Neural cell (in vitro differentiated cells): ENCODE measurements around the gene PLIN3. TPM values are rescaled to one million over a fixed set of nuclear protein-coding genes. Genes with fewer than 3 reads are reported as not detected.
"Not testable (repeated sequence)": the region's sequence is repeated elsewhere in the genome, so short reads cannot be mapped to it uniquely, and the experiment has no call there.

Experiments
- H2AFZ ChIP-seq: fragments of 200-600, 300-800 bp; sonication (generic), shearing (Covaris generic); 2 replicates; pipeline ENCODE4 v1.6.0; 2014; ENCODE audit warnings: low read depth, mild to moderate bottlenecking, antibody characterized with exemption, low read length, moderate library complexity
- H3F3A ChIP-seq: fragments of 200-600 bp; shearing (Covaris generic); 2 replicates; pipeline ENCODE4 v1.6.1; 2016; ENCODE audit warnings: mild to moderate bottlenecking, moderate library complexity, mixed read lengths, antibody characterized with exemption, low read length; ENCODE audit not compliant: insufficient read depth, poor library complexity, severe bottlenecking
- H3K27ac ChIP-seq: fragments of 200-600, 300-800 bp; sonication (generic), shearing (Covaris generic); 2 replicates; pipeline ENCODE4 v1.5.1; 2014; ENCODE audit warnings: mild to moderate bottlenecking, low read length, moderate library complexity
- H3K27me3 ChIP-seq: fragments of 300-800, 200-600 bp; sonication (generic), shearing (Covaris generic); 2 replicates; pipeline ENCODE4 v1.6.0; 2014; ENCODE audit warnings: mild to moderate bottlenecking, low read depth, low read length, moderate library complexity; ENCODE audit not compliant: insufficient read depth
- H3K36me3 ChIP-seq: fragments of 300-800, 200-600 bp; sonication (generic), shearing (Covaris generic); 2 replicates; pipeline ENCODE4 v1.5.1; 2014; ENCODE audit warnings: mild to moderate bottlenecking, antibody characterized with exemption, low read length, moderate library complexity; ENCODE audit not compliant: insufficient read depth
- H3K4me2 ChIP-seq: fragments of 300-800, 200-600 bp; sonication (generic), shearing (Covaris generic); 2 replicates; pipeline ENCODE4 v1.6.0; 2014; ENCODE audit warnings: mild to moderate bottlenecking, low read length
- H3K4me3 ChIP-seq: fragments of 300-800, 200-600 bp; sonication (generic), shearing (Covaris generic); 2 replicates; pipeline ENCODE4 v1.5.1; 2014; ENCODE audit warnings: mild to moderate bottlenecking, low read length, moderate library complexity
- H3K79me2 ChIP-seq: fragments of 200-600 bp; shearing (Covaris generic); replicated peaks from 2 replicates; pipeline ENCODE4 v1.6.0; 2014; ENCODE audit warnings: mild to moderate bottlenecking, low read length, moderate library complexity; ENCODE audit not compliant: insufficient read depth
- H3K9ac ChIP-seq: fragments of 300-800, 200-600 bp; sonication (generic), shearing (Covaris generic); 2 replicates; pipeline ENCODE4 v1.6.1; 2016; ENCODE audit warnings: mild to moderate bottlenecking, low read length, mixed read lengths
- H3K9me2 ChIP-seq: fragments of 200-600 bp; shearing (Covaris generic); 2 replicates; pipeline ENCODE4 v1.6.1; 2016; ENCODE audit warnings: mild to moderate bottlenecking, low read length, mixed read lengths; ENCODE audit not compliant: insufficient read depth
- H3K9me3 ChIP-seq: fragments of 200-600, 300-800 bp; sonication (generic), shearing (Covaris generic); 2 replicates; pipeline ENCODE4 v1.6.1; 2016; ENCODE audit warnings: mild to moderate bottlenecking, mixed run types, low read length, moderate library complexity, mixed read lengths
- H4K20me1 ChIP-seq: fragments of 200-600 bp; shearing (Covaris generic); 2 replicates; pipeline ENCODE4 v1.6.1; 2016; ENCODE audit warnings: mild to moderate bottlenecking, mixed run types; ENCODE audit not compliant: insufficient read depth
- EP300 ChIP-seq: fragments of 450-650 bp; conservative IDR thresholded peaks from 2 replicates; pipeline ENCODE4 v1.6.1; 2014; ENCODE audit warnings: antibody characterized with exemption, mild to moderate bottlenecking, moderate library complexity; ENCODE audit not compliant: poor library complexity, severe bottlenecking
- EZH2 ChIP-seq: fragments of 200-600, 300-800 bp; shearing (Covaris generic), sonication (generic); IDR thresholded peaks from 2 replicates; pipeline ENCODE4 v1.6.1; 2014; ENCODE audit warnings: antibody characterized with exemption, low read length, borderline replicate concordance, mild to moderate bottlenecking; ENCODE audit not compliant: insufficient read depth, poor library complexity, severe bottlenecking
- MXI1 ChIP-seq: fragments of 450-650 bp; conservative IDR thresholded peaks from 2 replicates; pipeline ENCODE4 v1.6.1; 2014; ENCODE audit warnings: antibody characterized with exemption, mild to moderate bottlenecking; ENCODE audit not compliant: poor library complexity, severe bottlenecking
- POLR2AphosphoS5 ChIP-seq: IDR thresholded peaks from 2 replicates; pipeline ENCODE4 v1.6.1; 2012
- RAD21 ChIP-seq: fragments of 450-650 bp; conservative IDR thresholded peaks from 2 replicates; pipeline ENCODE4 v1.6.1; 2014; ENCODE audit warnings: antibody characterized with exemption, mild to moderate bottlenecking, moderate library complexity
- SMC3 ChIP-seq: fragments of 450-650 bp; conservative IDR thresholded peaks from 2 replicates; pipeline ENCODE4 v1.6.1; 2014; ENCODE audit warnings: antibody characterized with exemption, mild to moderate bottlenecking, moderate library complexity; ENCODE audit not compliant: poor library complexity
- TAF1 ChIP-seq: IDR thresholded peaks from 2 replicates; pipeline ENCODE4 v1.6.1; 2012; ENCODE audit warnings: low read depth
- polyA plus RNA-seq: library from polyadenylated mRNA; depleted of rRNA; stranded (reverse); fragments of >200 nt; gene quantifications from 2 replicates; pipeline ENCODE4 v1.2.3, GENCODE V29; 2014
- TF ChIP-seq, protein P1 (sequence below): fragments of 450-650 bp; IDR thresholded peaks from 2 replicates; pipeline ENCODE4 v1.5.1; 2014; ENCODE audit warnings: antibody characterized with exemption, mild to moderate bottlenecking, moderate library complexity; ENCODE audit not compliant: poor library complexity, severe bottlenecking
- TF ChIP-seq, protein P2 (sequence below): IDR thresholded peaks from 2 replicates; pipeline ENCODE4 v1.6.1; 2012; ENCODE audit warnings: borderline replicate concordance

PLIN3 gene
- polyA plus RNA-seq, 1 donor from 2014 or later, result 0.71 TPM

DNA sequence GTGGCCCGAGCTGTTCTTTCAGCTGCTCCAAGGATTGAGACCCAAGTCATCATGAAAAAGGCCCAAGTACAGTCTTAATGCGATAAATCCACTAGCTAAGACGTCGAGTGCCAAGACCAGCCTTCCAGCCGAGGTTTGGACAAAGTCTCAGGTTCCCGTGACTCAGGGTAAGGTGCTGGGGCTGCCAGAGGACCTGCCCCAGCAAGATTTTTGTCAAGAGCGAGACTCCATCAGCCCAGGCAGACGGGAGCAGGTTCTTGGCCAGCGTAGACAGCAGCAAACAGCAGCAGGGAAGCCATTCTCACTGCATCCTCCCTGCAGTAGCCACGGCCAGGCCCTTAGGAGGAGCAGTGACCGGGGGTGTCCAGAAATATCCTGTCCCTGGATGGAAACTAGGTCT is 72.5 kb downstream of the PLIN3 start:
- no peak overlapping the region for H3K27ac ChIP-seq
- no peaks in the 10 kb centered on the region for H4K20me1 ChIP-seq
- H3K9me2 ChIP-seq, result no peaks in the 10 kb centered on the region
- H3K9me3 ChIP-seq, result no peaks in the 10 kb centered on the region
- peaks cover 36% of the 10 kb centered on the region for H3K79me2 ChIP-seq
- no peak for TF ChIP-seq RAD21
- TF ChIP-seq TAF1, result no peak
- TF ChIP-seq POLR2AphosphoS5, result no peak
- TF ChIP-seq, protein P1, sequence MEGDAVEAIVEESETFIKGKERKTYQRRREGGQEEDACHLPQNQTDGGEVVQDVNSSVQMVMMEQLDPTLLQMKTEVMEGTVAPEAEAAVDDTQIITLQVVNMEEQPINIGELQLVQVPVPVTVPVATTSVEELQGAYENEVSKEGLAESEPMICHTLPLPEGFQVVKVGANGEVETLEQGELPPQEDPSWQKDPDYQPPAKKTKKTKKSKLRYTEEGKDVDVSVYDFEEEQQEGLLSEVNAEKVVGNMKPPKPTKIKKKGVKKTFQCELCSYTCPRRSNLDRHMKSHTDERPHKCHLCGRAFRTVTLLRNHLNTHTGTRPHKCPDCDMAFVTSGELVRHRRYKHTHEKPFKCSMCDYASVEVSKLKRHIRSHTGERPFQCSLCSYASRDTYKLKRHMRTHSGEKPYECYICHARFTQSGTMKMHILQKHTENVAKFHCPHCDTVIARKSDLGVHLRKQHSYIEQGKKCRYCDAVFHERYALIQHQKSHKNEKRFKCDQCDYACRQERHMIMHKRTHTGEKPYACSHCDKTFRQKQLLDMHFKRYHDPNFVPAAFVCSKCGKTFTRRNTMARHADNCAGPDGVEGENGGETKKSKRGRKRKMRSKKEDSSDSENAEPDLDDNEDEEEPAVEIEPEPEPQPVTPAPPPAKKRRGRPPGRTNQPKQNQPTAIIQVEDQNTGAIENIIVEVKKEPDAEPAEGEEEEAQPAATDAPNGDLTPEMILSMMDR, result no peak
- no peak for TF ChIP-seq EZH2
- TF ChIP-seq EP300, result no peak
- TF ChIP-seq SMC3, result no peak
- TF ChIP-seq MXI1, result no peak
- TF ChIP-seq, protein P2, sequence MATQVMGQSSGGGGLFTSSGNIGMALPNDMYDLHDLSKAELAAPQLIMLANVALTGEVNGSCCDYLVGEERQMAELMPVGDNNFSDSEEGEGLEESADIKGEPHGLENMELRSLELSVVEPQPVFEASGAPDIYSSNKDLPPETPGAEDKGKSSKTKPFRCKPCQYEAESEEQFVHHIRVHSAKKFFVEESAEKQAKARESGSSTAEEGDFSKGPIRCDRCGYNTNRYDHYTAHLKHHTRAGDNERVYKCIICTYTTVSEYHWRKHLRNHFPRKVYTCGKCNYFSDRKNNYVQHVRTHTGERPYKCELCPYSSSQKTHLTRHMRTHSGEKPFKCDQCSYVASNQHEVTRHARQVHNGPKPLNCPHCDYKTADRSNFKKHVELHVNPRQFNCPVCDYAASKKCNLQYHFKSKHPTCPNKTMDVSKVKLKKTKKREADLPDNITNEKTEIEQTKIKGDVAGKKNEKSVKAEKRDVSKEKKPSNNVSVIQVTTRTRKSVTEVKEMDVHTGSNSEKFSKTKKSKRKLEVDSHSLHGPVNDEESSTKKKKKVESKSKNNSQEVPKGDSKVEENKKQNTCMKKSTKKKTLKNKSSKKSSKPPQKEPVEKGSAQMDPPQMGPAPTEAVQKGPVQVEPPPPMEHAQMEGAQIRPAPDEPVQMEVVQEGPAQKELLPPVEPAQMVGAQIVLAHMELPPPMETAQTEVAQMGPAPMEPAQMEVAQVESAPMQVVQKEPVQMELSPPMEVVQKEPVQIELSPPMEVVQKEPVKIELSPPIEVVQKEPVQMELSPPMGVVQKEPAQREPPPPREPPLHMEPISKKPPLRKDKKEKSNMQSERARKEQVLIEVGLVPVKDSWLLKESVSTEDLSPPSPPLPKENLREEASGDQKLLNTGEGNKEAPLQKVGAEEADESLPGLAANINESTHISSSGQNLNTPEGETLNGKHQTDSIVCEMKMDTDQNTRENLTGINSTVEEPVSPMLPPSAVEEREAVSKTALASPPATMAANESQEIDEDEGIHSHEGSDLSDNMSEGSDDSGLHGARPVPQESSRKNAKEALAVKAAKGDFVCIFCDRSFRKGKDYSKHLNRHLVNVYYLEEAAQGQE, result no peak
- no peaks in the 10 kb centered on the region for H3F3A ChIP-seq
- H3K4me2 ChIP-seq, result no peak overlapping the region
- H3K4me3 ChIP-seq, result peak overlapping the region; percentile 40
- H3K36me3 ChIP-seq, result peaks cover 5% of the 10 kb centered on the region
- H3K9ac ChIP-seq, result no peak overlapping the region
- H3K27me3 ChIP-seq, result no peaks in the 10 kb centered on the region
- no peak overlapping the region for H2AFZ ChIP-seq

DNA sequence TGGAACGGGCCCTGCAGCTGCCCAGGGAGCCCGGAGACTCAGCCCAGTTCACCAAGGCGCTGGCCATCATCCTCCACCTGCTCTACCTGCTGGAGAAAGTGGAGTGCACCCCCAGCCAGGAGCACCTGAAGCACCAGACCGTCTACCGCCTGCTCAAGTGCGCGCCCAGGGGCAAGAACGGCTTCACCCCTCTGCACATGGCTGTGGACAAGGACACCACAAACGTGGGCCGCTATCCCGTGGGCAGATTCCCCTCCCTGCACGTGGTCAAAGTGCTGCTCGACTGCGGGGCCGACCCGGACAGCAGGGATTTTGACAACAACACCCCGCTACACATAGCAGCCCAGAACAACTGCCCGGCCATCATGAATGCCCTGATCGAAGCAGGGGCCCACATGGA is 74.2 kb downstream of the PLIN3 start:
- H3K9me3 ChIP-seq, H2AFZ ChIP-seq, H4K20me1 ChIP-seq, H3K27me3 ChIP-seq, H3K4me2 ChIP-seq, H3K27ac ChIP-seq, H3F3A ChIP-seq, H3K36me3 ChIP-seq, H3K9ac ChIP-seq, H3K9me2 ChIP-seq: not testable (repeated sequence)
- Histone ChIP-seq H3K4me3 (peak overlapping the region; percentile 82), H3K79me2 (peaks cover 36% of the 10 kb centered on the region)

DNA sequence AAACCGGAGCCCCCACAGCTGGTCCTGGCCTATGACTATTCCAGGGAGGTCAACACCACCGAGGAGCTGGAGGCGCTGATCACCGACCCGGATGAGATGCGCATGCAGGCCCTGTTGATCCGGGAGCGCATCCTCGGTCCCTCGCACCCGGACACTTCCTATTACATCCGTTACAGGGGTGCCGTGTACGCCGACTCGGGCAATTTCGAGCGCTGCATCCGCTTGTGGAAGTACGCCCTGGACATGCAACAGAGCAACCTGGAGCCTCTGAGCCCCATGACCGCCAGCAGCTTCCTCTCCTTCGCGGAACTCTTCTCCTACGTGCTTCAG is 74.6 kb downstream of the PLIN3 start:
- peak overlapping the region; percentile 70 for H3K4me2 ChIP-seq
- H3K9me3 ChIP-seq, H3K36me3 ChIP-seq, H3F3A ChIP-seq, H3K27ac ChIP-seq, H4K20me1 ChIP-seq, H3K27me3 ChIP-seq, H3K9me2 ChIP-seq, H3K9ac ChIP-seq, H2AFZ ChIP-seq: not testable (repeated sequence)
- peak overlapping the region; percentile 82 for H3K4me3 ChIP-seq
- H3K79me2 ChIP-seq, result peaks cover 36% of the 10 kb centered on the region
